ENCODE results near the gene ITGAX.

DNA sequence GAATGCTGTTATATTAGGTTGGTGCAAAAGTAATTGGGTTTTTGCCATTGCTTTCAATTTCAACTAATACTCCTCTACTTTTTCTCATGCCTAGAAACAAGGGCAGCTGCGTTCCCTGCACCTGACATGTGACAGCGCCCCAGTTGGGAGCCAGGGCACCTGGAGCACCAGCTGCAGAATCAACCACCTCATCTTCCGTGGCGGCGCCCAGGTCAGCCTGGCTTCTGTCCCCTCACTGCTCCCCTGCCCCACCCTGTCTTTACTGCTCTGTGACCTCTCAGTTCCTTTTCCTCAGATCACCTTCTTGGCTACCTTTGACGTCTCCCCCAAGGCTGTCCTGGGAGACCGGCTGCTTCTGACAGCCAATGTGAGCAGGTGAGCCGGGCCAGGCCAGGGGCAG lies 21.7 kb downstream of the ITGAX start:
- TF ChIP-seq, protein P1, sequence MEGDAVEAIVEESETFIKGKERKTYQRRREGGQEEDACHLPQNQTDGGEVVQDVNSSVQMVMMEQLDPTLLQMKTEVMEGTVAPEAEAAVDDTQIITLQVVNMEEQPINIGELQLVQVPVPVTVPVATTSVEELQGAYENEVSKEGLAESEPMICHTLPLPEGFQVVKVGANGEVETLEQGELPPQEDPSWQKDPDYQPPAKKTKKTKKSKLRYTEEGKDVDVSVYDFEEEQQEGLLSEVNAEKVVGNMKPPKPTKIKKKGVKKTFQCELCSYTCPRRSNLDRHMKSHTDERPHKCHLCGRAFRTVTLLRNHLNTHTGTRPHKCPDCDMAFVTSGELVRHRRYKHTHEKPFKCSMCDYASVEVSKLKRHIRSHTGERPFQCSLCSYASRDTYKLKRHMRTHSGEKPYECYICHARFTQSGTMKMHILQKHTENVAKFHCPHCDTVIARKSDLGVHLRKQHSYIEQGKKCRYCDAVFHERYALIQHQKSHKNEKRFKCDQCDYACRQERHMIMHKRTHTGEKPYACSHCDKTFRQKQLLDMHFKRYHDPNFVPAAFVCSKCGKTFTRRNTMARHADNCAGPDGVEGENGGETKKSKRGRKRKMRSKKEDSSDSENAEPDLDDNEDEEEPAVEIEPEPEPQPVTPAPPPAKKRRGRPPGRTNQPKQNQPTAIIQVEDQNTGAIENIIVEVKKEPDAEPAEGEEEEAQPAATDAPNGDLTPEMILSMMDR (IDR thresholded peaks at IDR 0.05; ENCODE audit: low read length), result no peak
- TF ChIP-seq EZH2 (optimal IDR thresholded peaks at IDR 0.05; ENCODE audit: low read depth, low read length), result no peak
- no peak for TF ChIP-seq EZH2phosphoT487 (IDR thresholded peaks at IDR 0.05; ENCODE audit: low read length)
